ENCODE data around the gene ATP6V0B.

Gene ATP6V0B

DNA sequence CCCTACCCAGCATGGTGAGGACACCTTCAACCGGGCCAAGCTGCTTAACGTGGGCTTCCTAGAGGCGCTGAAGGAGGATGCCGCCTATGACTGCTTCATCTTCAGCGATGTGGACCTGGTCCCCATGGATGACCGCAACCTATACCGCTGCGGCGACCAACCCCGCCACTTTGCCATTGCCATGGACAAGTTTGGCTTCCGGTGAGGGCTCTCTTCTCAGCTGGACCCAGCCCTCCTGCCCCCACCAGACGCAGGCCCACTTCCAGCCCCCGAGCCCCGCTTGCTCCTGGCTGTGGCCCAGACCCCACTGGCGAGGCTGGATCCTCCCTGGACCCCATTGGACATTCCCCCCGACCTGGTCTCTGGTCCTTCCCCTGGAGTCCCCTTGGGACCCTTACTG lies 10.1 kb downstream of the ATP6V0B start:
- peak overlapping the region; percentile 94; the same call in 1 of the 2 replicates for H3K27ac ChIP-seq
- POLR2A ChIA-PET (ENCODE audit: low non-redundant PET): no interaction called here
- no peak for DNase-seq (ENCODE audit: low spot score)
- CTCF ChIA-PET: no interaction called here
- TF ChIP-seq, protein P1, sequence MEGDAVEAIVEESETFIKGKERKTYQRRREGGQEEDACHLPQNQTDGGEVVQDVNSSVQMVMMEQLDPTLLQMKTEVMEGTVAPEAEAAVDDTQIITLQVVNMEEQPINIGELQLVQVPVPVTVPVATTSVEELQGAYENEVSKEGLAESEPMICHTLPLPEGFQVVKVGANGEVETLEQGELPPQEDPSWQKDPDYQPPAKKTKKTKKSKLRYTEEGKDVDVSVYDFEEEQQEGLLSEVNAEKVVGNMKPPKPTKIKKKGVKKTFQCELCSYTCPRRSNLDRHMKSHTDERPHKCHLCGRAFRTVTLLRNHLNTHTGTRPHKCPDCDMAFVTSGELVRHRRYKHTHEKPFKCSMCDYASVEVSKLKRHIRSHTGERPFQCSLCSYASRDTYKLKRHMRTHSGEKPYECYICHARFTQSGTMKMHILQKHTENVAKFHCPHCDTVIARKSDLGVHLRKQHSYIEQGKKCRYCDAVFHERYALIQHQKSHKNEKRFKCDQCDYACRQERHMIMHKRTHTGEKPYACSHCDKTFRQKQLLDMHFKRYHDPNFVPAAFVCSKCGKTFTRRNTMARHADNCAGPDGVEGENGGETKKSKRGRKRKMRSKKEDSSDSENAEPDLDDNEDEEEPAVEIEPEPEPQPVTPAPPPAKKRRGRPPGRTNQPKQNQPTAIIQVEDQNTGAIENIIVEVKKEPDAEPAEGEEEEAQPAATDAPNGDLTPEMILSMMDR (conservative IDR thresholded peaks at IDR 0.05; ENCODE audit: low read depth): no peak

DNA sequence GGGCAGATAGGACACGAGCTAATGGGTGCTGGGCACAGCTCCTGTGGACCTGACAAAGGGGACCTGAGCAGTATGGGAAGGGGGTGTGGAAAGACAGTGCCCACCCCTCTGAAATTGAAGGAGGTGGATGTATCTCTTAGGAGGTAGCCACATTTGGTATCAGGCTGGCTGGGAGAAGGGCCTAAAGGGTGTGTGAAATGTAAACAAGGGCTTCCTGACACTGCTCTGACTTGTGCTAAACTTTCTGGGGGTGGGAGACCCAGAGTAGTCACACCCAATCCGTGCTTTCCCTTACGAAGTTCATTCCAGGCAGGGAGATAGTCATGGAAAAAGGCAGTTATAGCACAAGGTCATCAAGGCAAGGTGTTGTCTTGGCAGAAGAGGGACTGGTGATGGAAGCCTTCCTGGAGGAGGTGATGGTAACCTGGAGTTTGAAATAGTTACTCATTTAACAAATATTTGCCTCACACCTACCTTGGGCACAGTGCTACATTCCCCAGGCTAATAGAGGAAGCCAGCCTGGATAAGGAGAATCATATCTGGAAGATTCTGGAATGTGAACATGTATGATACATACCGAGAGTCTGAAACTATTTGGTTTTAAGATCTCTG lies 11.3 kb downstream of the ATP6V0B start:
- TF ChIP-seq, protein P1 (conservative IDR thresholded peaks at IDR 0.05; ENCODE audit: low read depth): no peak
- no peak for DNase-seq (ENCODE audit: low spot score)
- ChIA-PET CTCF (interaction anchor here (2.3 kb wide), 1 partner anchor 52 kb away, joined by 7 read pairs; the partner anchor contains the start of gene ARTN), POLR2A (ENCODE audit: low non-redundant PET) (no interaction called here)
- peak overlapping the region; percentile 94; the same call in 1 of the 2 replicates for H3K27ac ChIP-seq

DNA sequence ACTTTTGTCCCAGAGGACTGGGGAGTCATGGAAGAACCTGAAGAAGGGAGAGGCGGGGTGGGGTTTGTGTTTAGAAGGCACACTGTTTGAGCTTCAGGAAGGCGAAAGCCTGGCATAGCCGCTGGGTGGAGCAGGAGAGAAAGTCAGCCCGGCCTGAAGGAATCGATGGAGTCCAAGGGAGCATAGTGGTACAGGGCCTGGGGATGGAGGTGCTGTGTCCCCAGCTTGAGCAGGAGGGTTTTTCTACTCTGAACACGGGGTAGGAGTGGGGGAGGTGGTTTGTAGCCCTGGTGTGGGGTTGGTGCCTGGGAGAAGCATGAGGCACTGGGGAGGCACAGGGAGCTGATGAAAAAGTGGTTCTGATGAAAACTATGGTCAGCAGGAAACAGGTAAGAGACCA lies 12.0 kb downstream of the ATP6V0B start:
- ChIA-PET POLR2A (ENCODE audit: low non-redundant PET) (no interaction called here), CTCF (interaction anchor here (2.3 kb wide), 1 partner anchor 52 kb away, joined by 7 read pairs; the partner anchor contains the start of gene ARTN)
- peak overlapping the region; percentile 58 for H3K27ac ChIP-seq
- DNase-seq (ENCODE audit: low spot score): no peak
- TF ChIP-seq, protein P1 (conservative IDR thresholded peaks at IDR 0.05; ENCODE audit: low read depth): no peak

DNA sequence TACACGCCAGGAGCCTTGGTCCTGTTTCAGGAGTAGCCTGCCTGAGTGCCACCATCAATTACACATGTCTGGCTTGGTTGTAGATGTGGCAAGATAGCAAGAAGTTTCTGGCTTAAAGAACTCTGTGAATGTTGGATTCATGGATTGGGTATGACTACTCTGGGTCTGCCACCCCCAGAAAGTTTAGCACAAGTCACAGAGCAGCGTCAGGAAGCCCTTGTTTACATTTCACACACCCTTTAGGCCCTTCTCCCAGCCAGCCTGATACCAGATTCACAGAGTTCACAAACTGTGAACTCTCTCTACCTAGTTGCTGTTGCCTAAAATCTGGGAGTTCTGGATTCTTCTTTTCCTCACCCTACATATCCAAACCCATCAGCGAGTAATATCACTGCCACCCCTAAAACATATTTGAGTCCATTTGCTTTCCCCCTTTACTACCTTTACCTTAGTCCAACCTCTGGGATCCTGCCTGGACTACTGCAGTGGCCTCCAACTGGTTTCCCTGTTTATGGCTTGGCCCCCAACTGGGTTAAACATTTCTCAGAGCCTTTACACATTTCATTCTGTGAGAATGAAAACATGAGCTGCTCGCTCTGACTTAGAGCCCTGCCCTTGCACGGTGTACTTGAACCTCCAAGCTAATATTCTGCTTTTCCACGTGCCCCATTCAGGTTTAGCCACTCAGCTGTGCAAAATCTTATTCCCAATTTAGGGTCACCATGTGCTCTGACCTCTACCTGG lies 12.6 kb downstream of the ATP6V0B start:
- TF ChIP-seq, protein P1 (conservative IDR thresholded peaks at IDR 0.05; ENCODE audit: low read depth): no peak
- ChIA-PET POLR2A (ENCODE audit: low non-redundant PET) (no interaction called here), CTCF (interaction anchor here (2.3 kb wide), 1 partner anchor 53 kb away, joined by 7 read pairs; the partner anchor contains the start of gene ARTN)
- H3K27ac ChIP-seq: peak overlapping the region; percentile 58
- no peak for DNase-seq (ENCODE audit: low spot score)

DNA sequence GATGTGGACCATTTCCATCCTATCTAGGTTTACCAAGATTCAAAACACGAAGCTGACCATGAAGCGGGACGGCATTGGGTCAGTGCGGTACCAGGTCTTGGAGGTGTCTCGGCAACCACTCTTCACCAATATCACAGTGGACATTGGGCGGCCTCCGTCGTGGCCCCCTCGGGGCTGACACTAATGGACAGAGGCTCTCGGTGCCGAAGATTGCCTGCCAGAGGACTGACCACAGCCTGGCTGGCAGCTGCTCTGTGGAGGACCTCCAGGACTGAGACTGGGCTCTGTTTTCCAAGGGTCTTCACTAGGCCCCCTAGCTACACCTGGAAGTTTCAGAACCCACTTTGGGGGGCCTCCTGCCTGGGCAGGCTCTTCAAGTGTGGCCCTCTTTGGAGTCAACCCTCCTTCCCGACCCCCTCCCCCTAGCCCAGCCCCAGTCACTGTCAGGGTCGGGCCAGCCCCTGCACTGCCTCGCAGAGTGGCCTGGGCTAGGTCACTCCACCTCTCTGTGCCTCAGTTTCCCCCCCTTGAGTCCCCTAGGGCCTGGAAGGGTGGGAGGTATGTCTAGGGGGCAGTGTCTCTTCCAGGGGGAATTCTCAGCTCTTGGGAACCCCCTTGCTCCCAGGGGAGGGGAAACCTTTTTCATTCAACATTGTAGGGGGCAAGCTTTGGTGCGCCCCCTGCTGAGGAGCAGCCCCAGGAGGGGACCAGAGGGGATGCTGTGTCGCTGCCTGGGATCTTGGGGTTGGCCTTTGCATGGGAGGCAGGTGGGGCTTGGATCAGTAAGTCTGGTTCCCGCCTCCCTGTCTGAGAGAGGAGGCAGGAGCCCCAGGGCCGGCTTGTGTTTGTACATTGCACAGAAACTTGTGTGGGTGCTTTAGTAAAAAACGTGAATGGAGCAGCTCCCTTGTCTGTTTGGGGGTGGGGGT lies 15.8 kb downstream of the ATP6V0B start:
- CTCF ChIA-PET: interaction anchor here (0.6 kb wide), 2 partner anchors 56 to 227 kb away, joined by 4 read pairs; no protein-coding TSS in a partner anchor
- H3K27ac ChIP-seq: peak overlapping the region; percentile 87
- TF ChIP-seq, protein P1 (conservative IDR thresholded peaks at IDR 0.05; ENCODE audit: low read depth): no peak
- POLR2A ChIA-PET (ENCODE audit: low non-redundant PET): interaction anchor here (0.5 to 0.9 kb wide), 3 partner anchors 10 to 693 kb away, joined by 3 read pairs; partner anchors contain the start of gene ATP6V0B
- DNase-seq (ENCODE audit: low spot score): no peak

DNA sequence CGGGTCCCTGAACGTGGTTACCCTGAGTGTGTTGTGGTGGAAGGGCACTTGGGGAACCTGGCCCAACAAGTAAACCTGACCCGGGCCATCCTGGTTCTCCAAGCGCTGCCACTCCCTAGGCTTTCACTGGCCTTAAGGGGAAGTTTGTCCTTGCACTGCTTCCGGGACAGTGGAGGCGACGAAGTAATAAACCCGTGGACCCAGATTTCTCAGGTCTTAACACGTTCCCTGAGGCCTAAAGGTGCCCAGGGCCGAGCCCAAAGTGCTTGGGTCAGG lies 16.4 kb downstream of the ATP6V0B start:
- ChIA-PET POLR2A (ENCODE audit: low non-redundant PET) (interaction anchor here (0.6 kb wide), 1 partner anchor 692 kb away, joined by 3 read pairs; no protein-coding TSS in a partner anchor), CTCF (interaction anchor here (0.6 kb wide), 1 partner anchor 228 kb away, joined by 4 read pairs; no protein-coding TSS in a partner anchor)
- no peak for DNase-seq (ENCODE audit: low spot score)
- TF ChIP-seq, protein P1 (conservative IDR thresholded peaks at IDR 0.05; ENCODE audit: low read depth): no peak
- peak overlapping the region; percentile 87 for H3K27ac ChIP-seq
